DND-41 (cell line): Measurements from ENCODE around the gene PAEP.

Experiments
- EZH2 ChIP-seq: IDR thresholded peaks from 3 replicates; pipeline ENCODE4 v1.6.1; 2012; ENCODE audit warnings: borderline replicate concordance, low read depth, mild to moderate bottlenecking, moderate library complexity, low read length, inconsistent platforms; ENCODE audit not compliant: severe bottlenecking
- TF ChIP-seq, protein P1 (sequence below): IDR thresholded peaks from 2 replicates; pipeline ENCODE4 v1.5.1; 2012; ENCODE audit warnings: borderline replicate concordance, low read length, moderate library complexity, mild to moderate bottlenecking; ENCODE audit not compliant: poor library complexity, severe bottlenecking; ENCODE audit errors: extremely low read depth

DNA sequence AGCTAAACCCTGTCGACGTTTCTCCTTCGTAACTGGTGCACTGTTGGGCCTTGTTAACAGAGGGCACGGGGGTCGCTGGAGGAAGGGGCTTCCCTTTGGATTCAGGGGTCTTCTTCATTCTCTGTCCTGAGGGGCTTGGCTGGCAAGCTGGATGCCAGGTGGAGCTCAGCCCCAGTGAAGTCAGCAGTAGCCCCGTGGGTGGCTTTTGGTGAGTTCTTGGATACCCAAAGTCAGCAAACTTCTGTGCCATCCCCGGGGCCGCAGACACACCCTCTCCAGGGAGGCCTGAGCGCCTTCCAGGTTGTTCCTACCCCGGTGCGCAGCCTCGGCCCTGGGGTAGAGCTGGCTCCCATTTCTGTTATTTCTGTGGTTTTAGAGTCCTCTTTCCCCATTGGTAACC lies 27.9 kb upstream of the PAEP start:
- TF ChIP-seq, protein P1, sequence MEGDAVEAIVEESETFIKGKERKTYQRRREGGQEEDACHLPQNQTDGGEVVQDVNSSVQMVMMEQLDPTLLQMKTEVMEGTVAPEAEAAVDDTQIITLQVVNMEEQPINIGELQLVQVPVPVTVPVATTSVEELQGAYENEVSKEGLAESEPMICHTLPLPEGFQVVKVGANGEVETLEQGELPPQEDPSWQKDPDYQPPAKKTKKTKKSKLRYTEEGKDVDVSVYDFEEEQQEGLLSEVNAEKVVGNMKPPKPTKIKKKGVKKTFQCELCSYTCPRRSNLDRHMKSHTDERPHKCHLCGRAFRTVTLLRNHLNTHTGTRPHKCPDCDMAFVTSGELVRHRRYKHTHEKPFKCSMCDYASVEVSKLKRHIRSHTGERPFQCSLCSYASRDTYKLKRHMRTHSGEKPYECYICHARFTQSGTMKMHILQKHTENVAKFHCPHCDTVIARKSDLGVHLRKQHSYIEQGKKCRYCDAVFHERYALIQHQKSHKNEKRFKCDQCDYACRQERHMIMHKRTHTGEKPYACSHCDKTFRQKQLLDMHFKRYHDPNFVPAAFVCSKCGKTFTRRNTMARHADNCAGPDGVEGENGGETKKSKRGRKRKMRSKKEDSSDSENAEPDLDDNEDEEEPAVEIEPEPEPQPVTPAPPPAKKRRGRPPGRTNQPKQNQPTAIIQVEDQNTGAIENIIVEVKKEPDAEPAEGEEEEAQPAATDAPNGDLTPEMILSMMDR, result no peak
- no peak for TF ChIP-seq EZH2
